ENCODE results near the gene COQ10B. TPM values are rescaled to one million over a fixed set of nuclear protein-coding genes. Genes with fewer than 3 reads are reported as not detected.

The COQ10B gene
- total and polyA plus RNA-seq, 2 of the 4 experiments (the other 2 are of a cell fraction), result 9.5 to 28.7 TPM

GRCh38 chr2:197437380-197437779 lies 16.0 kb upstream of the COQ10B start:
- H3K4me2 ChIP-seq (ENCODE audit: low read depth, low read length), result no peak overlapping the region
- H2AK5ac ChIP-seq (ENCODE audit: low read depth, low read length), result no peak overlapping the region
- peaks cover 6% of the 10 kb centered on the region; the same call in 1 of the 2 replicates for H3K9me1 ChIP-seq (ENCODE audit: insufficient read depth, low read length)
- no peaks in the 10 kb centered on the region for H3K27me3 ChIP-seq (ENCODE audit: control insufficient read depth, insufficient read depth, low read length)
- no peak overlapping the region for H2BK120ac ChIP-seq (ENCODE audit: low read depth, low read length)
- no peak overlapping the region for H4K5ac ChIP-seq (ENCODE audit: low read depth, low read length)
- DNase-seq (no peak), ATAC-seq (ENCODE audit: low read depth) (no peak)
- peaks cover 6 to 14% of the 10 kb centered on the region in 2 experiments for H3K79me1 ChIP-seq (ENCODE audit: low read depth in 1 of 2, low read length in 2 of 2)
- H4K91ac ChIP-seq (ENCODE audit: insufficient read depth, low read depth, low read length), result no peak overlapping the region
- no peak overlapping the region for H2AFZ ChIP-seq (replicated peaks; ENCODE audit: low read length, poor library complexity)
- no peak overlapping the region for H3K27ac ChIP-seq (ENCODE audit: insufficient read depth, low read length)
- ChIA-PET CTCF (interaction anchor here (0.5 kb wide), 1 partner anchor 1963 kb away, joined by 5 read pairs; no protein-coding TSS in a partner anchor), POLR2A (ENCODE audit: unreplicated experiment) (no interaction called here)
- H2AK9ac ChIP-seq (replicated peaks; ENCODE audit: low read depth, low read length, poor library complexity), result no peak overlapping the region
- H3K4me3 ChIP-seq (ENCODE audit: insufficient read depth, low read depth, low read length), result no peak overlapping the region
- BruUV-seq (replicated peaks), result no TSS peak
- TF ChIP-seq MAZ (IDR thresholded peaks at IDR 0.05; ENCODE audit: borderline replicate concordance, low read depth, low read length), result no peak
- no peak for TF ChIP-seq RFX5 (IDR thresholded peaks at IDR 0.05; ENCODE audit: low read depth, low read length)
- TF ChIP-seq MAFK (IDR thresholded peaks at IDR 0.05; ENCODE audit: low read depth, low read length), result no peak
- no peak for TF ChIP-seq POLR2A (IDR thresholded peaks at IDR 0.05; ENCODE audit: low read depth, low read length)
- TF ChIP-seq CTCF (conservative IDR thresholded peaks at IDR 0.05; ENCODE audit: low read depth, low read length), result no peak
- TF ChIP-seq FOS (IDR thresholded peaks at IDR 0.05; ENCODE audit: low read depth, low read length), result no peak
- TF ChIP-seq CEBPB (IDR thresholded peaks at IDR 0.05; ENCODE audit: low read depth, low read length), result no peak
- no peak for TF ChIP-seq ELK1 (IDR thresholded peaks at IDR 0.05; ENCODE audit: borderline replicate concordance, low read depth, low read length)
- no peak for TF ChIP-seq NFE2L2 (IDR thresholded peaks at IDR 0.05; ENCODE audit: low read depth, low read length)
- no peak for TF ChIP-seq CHD1 (IDR thresholded peaks at IDR 0.05; ENCODE audit: low read depth, low read length)
- no peak for TF ChIP-seq USF2 (IDR thresholded peaks at IDR 0.05; ENCODE audit: low read depth, low read length)
- TF ChIP-seq SMC3 (IDR thresholded peaks at IDR 0.05; ENCODE audit: low read depth, low read length), result no peak
- TF ChIP-seq RAD21 (IDR thresholded peaks at IDR 0.05; ENCODE audit: low read length), result no peak
- H2BK5ac ChIP-seq (ENCODE audit: low read depth, low read length, poor library complexity, severe bottlenecking), result no peak overlapping the region
- H3K9me3 ChIP-seq (ENCODE audit: control insufficient read depth, insufficient read depth, low read length), result no peaks in the 10 kb centered on the region
- H2BK15ac ChIP-seq (ENCODE audit: low read depth, low read length), result no peak overlapping the region
- WGBS, 2 experiments (ENCODE audit: extremely low coverage in 2 of 2, insufficient read length in 1 of 2), result 100% methylated on average over 2 of the region's 2 CpGs; no CpG with 5 or more reads in 1 of the 2 experiments
- intact Hi-C loops (cut with micrococcal nuclease), result loop anchor here (10.0 kb wide), 1 partner anchor 267 kb away; the partner anchor contains the start of gene MARS2
- H3K56ac ChIP-seq (ENCODE audit: extremely low read depth, insufficient read depth, low read length), result no peak overlapping the region
- H4K8ac ChIP-seq (ENCODE audit: low read depth in 2 of 2, low read length in 2 of 2), result no peak overlapping the region
- H3K23ac ChIP-seq (ENCODE audit: low read depth, low read length), result no peak overlapping the region
- H3K36me3 ChIP-seq (ENCODE audit: control insufficient read depth, insufficient read depth, low read length), result no peaks in the 10 kb centered on the region
- peaks cover 14% of the 10 kb centered on the region for H4K20me1 ChIP-seq (ENCODE audit: insufficient read depth, low read length)
- in situ Hi-C loops (cut with MboI; ENCODE audit: low sequenced_read_pairs), result no loop called here
- dilution Hi-C loops (cut with HindIII; ENCODE audit: low sequenced_read_pairs, unreplicated experiment), result no loop called here
- no peak overlapping the region for H3K9ac ChIP-seq (ENCODE audit: low read depth, low read length)
- no peak overlapping the region for H3K18ac ChIP-seq (ENCODE audit: low read depth, low read length)
- no peak overlapping the region for H3K14ac ChIP-seq (replicated peaks; ENCODE audit: low read depth, low read length)
- peaks cover 5% of the 10 kb centered on the region for H3K4me1 ChIP-seq (ENCODE audit: control insufficient read depth, insufficient read depth, low read length)
- H2BK20ac ChIP-seq (ENCODE audit: low read depth, low read length), result no peak overlapping the region
- no peak overlapping the region for H3K4ac ChIP-seq (ENCODE audit: low read depth, low read length)

Measured in IMR-90 (cell line).